Skeletal muscle tissue (tissue), 4 donors: ENCODE data around the gene THSD7A. TPM values are rescaled to one million over a fixed set of nuclear protein-coding genes. Genes with fewer than 3 reads are reported as not detected.

Experiments used
- H3K27ac ChIP-seq: one replicate; pipeline ENCODE4 v1.7.0; 2013; ENCODE audit warnings: mild to moderate bottlenecking, low read depth, low read length, inconsistent platforms
- H3K27me3 ChIP-seq, 3 donors: one replicate each; pipeline ENCODE4 v1.7.0; 2013; ENCODE audit warnings: low read length in 3 of 3; ENCODE audit not compliant: control insufficient read depth in 3 of 3, insufficient read depth in 3 of 3
- H3K36me3 ChIP-seq, 3 donors: one replicate each; pipeline ENCODE4 v1.7.0; 2013; ENCODE audit warnings: low read length in 3 of 3; ENCODE audit not compliant: control insufficient read depth in 3 of 3, insufficient read depth in 3 of 3
- H3K4me1 ChIP-seq, 3 donors: one replicate each; pipeline ENCODE4 v1.7.0; 2013; ENCODE audit warnings: low read length in 3 of 3, mild to moderate bottlenecking in 3 of 3; ENCODE audit not compliant: control insufficient read depth in 3 of 3, insufficient read depth in 3 of 3
- H3K4me3 ChIP-seq, 3 donors: one replicate each; pipeline ENCODE4 v1.7.0; 2013; ENCODE audit warnings: low read length in 3 of 3
- H3K9ac ChIP-seq, 3 donors: one replicate each; pipeline ENCODE4 v1.7.0; 2013; ENCODE audit warnings: low read length in 3 of 3, mild to moderate bottlenecking in 3 of 3, moderate library complexity in 2 of 3, low read depth in 1 of 3
- H3K9me3 ChIP-seq, 3 donors: one replicate each; pipeline ENCODE4 v1.7.0; 2013; ENCODE audit warnings: low read length in 3 of 3; ENCODE audit not compliant: control insufficient read depth in 3 of 3
- total RNA-seq: library from RNA; depleted of rRNA; stranded (reverse); fragments of >200 nt; gene quantifications from one replicate; pipeline ENCODE4 v1.2.3, GENCODE V29; 2014
- donor health status: Osteomylitis.

Gene THSD7A
- total RNA-seq, 1 donor from 2014 or later = 4.7 TPM

DNA sequence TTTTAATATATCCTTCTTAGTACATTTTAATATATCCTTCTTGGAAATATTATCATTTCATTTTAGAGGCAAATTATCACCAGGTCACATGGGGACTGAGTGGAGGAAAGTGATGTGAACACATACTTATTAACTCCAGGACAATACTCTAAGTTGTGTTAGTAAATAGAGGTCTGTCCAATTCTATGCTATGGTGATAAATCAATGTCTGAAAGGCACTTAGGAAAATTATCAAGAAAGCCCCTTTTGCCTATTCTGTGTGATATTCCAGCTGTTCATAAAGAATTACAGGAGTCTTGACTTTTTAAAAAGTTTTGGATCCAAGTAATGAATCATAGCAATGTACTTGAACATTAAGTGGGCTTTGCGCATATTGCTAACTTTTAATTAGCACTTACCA, 88.5 kb downstream of the THSD7A start:
- no peak overlapping the region for H3K9ac ChIP-seq
- no peak overlapping the region for H3K4me3 ChIP-seq
- no peaks in the 10 kb centered on the region for H3K4me1 ChIP-seq
- no peaks in the 10 kb centered on the region for H3K9me3 ChIP-seq
- H3K36me3 ChIP-seq = no peaks in the 10 kb centered on the region
- no peaks in the 10 kb centered on the region for H3K27me3 ChIP-seq
- no peak overlapping the region for H3K27ac ChIP-seq

- H3K36me3 ChIP-seq = no peaks in the 10 kb centered on the region
These were observed 89.0 kb downstream of the THSD7A start for GRCh38 chr7:11743016-11743415.

GRCh38 chr7:11742496-11742895, 89.5 kb downstream of the THSD7A start:
- H3K36me3 ChIP-seq = no peaks in the 10 kb centered on the region
- no peaks in the 10 kb centered on the region for H3K9me3 ChIP-seq
- no peak overlapping the region for H3K4me3 ChIP-seq
- no peaks in the 10 kb centered on the region for H3K4me1 ChIP-seq
- H3K27me3 ChIP-seq = no peaks in the 10 kb centered on the region
- H3K27ac ChIP-seq = no peak overlapping the region
- no peak overlapping the region for H3K9ac ChIP-seq

More at GRCh38 chr7:11743016-11743415, 89.0 kb downstream of the THSD7A start:
- Histone ChIP-seq H3K4me1 (no peaks in the 10 kb centered on the region), H3K27ac (no peak overlapping the region), H3K27me3 (no peaks in the 10 kb centered on the region), H3K9me3 (no peaks in the 10 kb centered on the region), H3K4me3 (no peak overlapping the region), H3K9ac (no peak overlapping the region)

GRCh38 chr7:11737723-11738122, 94.3 kb downstream of the THSD7A start:
- H3K9ac ChIP-seq = no peak overlapping the region
- no peak overlapping the region for H3K4me3 ChIP-seq
- H3K36me3 ChIP-seq = no peaks in the 10 kb centered on the region
- no peaks in the 10 kb centered on the region for H3K27me3 ChIP-seq
- H3K4me1 ChIP-seq = no peaks in the 10 kb centered on the region
- H3K9me3 ChIP-seq = no peaks in the 10 kb centered on the region
- no peak overlapping the region for H3K27ac ChIP-seq

- H3K9me3 ChIP-seq = no peaks in the 10 kb centered on the region
- H3K27me3 ChIP-seq = no peaks in the 10 kb centered on the region
- H3K36me3 ChIP-seq = no peaks in the 10 kb centered on the region
- H3K27ac ChIP-seq = no peak overlapping the region
- no peaks in the 10 kb centered on the region for H3K4me1 ChIP-seq
- no peak overlapping the region for H3K4me3 ChIP-seq
- H3K9ac ChIP-seq = no peak overlapping the region
These were observed 99.8 kb downstream of the THSD7A start for GRCh38 chr7:11732207-11732606.

GRCh38 chr7:11730725-11731124, 101.3 kb downstream of the THSD7A start:
- H3K9me3 ChIP-seq = no peaks in the 10 kb centered on the region
- H3K36me3 ChIP-seq = no peaks in the 10 kb centered on the region
- H3K4me3 ChIP-seq = no peak overlapping the region
- no peaks in the 10 kb centered on the region for H3K27me3 ChIP-seq
- no peak overlapping the region for H3K9ac ChIP-seq
- H3K4me1 ChIP-seq = no peaks in the 10 kb centered on the region
- H3K27ac ChIP-seq = no peak overlapping the region

DNA sequence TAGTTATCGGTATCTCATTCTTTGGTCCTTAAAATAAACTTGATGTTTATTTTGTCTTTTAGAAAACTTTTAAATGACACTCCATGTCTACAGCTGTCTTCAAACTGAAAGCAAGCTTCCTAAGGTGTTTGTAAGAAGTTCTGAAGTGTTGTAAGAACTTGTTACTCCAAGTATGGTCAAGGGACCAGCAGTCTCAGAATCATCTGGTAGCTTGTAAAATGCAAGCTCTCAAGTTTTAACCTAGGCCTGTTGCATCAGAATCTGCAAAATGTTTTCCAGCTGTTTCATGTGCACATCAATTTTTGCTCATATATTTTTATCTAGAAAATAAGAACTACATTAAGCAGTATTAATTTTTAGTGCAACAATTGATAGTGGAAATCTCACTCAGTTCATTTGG, 104.1 kb downstream of the THSD7A start:
- Histone ChIP-seq H3K4me3 (no peak overlapping the region), H3K4me1 (no peaks in the 10 kb centered on the region), H3K27me3 (no peaks in the 10 kb centered on the region), H3K36me3 (no peaks in the 10 kb centered on the region), H3K27ac (no peak overlapping the region), H3K9ac (no peak overlapping the region), H3K9me3 (no peaks in the 10 kb centered on the region)

- Histone ChIP-seq H3K27ac (no peak overlapping the region), H3K9ac (no peak overlapping the region)
These were observed 105.2 kb downstream of the THSD7A start for GRCh38 chr7:11726794-11727155.

GRCh38 chr7:11726001-11726793, 105.8 kb downstream of the THSD7A start:
- Histone ChIP-seq H3K27me3 (no peaks in the 10 kb centered on the region), H3K4me1 (no peaks in the 10 kb centered on the region), H3K27ac (no peak overlapping the region), H3K36me3 (no peaks in the 10 kb centered on the region), H3K9ac (no peak overlapping the region), H3K9me3 (no peaks in the 10 kb centered on the region), H3K4me3 (no peak overlapping the region)

More at GRCh38 chr7:11726794-11727155, 105.2 kb downstream of the THSD7A start:
- H3K36me3 ChIP-seq = no peaks in the 10 kb centered on the region
- H3K4me1 ChIP-seq = no peaks in the 10 kb centered on the region
- no peaks in the 10 kb centered on the region for H3K27me3 ChIP-seq
- no peaks in the 10 kb centered on the region for H3K9me3 ChIP-seq
- no peak overlapping the region for H3K4me3 ChIP-seq

- Histone ChIP-seq H3K27ac (no peak overlapping the region), H3K9ac (no peak overlapping the region), H3K9me3 (no peaks in the 10 kb centered on the region), H3K4me1 (no peaks in the 10 kb centered on the region), H3K27me3 (no peaks in the 10 kb centered on the region), H3K4me3 (no peak overlapping the region), H3K36me3 (no peaks in the 10 kb centered on the region)
These were observed 115.8 kb downstream of the THSD7A start for GRCh38 chr7:11716185-11716584.
